Testis (tissue), 3 donors: Measurements from ENCODE around the gene MYO7A. TPM values are rescaled to one million over a fixed set of nuclear protein-coding genes. Genes with fewer than 3 reads are reported as not detected.

Source experiments
- DNase-seq: peaks from one replicate; pipeline ENCODE4 v3.0.0-alpha.2; 2019
- H3K27ac ChIP-seq, 2 donors: fragments of 200-600 bp; sonication (generic); one replicate each; pipeline ENCODE4 v1.5.1; 2019
- H3K27me3 ChIP-seq: fragments of 200-600 bp; sonication (generic); one replicate; pipeline ENCODE4 v1.5.1; 2019
- H3K36me3 ChIP-seq: fragments of 200-600 bp; sonication (generic); one replicate; pipeline ENCODE4 v1.5.1; 2017; ENCODE audit warnings: low read depth; ENCODE audit errors: missing control alignments
- H3K4me1 ChIP-seq: fragments of 200-600 bp; sonication (generic); one replicate; pipeline ENCODE4 v1.5.1; 2019
- H3K4me3 ChIP-seq, 2 donors: fragments of 200-600 bp; sonication (generic); one replicate each; pipeline ENCODE4 v1.5.1; 2017 to 2019
- H3K9me3 ChIP-seq: fragments of 200-600 bp; sonication (generic); one replicate; pipeline ENCODE4 v1.5.1; 2017
- CTCF ChIP-seq, 3 experiments: fragments of 450-650 bp in 2 of 3; fragments of 200-600 bp in 1 of 3; sonication (generic) in 1 of 3; IDR thresholded peaks; one replicate each; pipeline ENCODE4 v1.5.1; 2016 to 2019; ENCODE audit warnings: antibody characterized with exemption in 3 of 3, mild to moderate bottlenecking in 2 of 3, moderate library complexity in 1 of 3
- POLR2A ChIP-seq: fragments of 450-650 bp; IDR thresholded peaks from one replicate; pipeline ENCODE4 v1.6.1; 2017; ENCODE audit warnings: antibody characterized with exemption, mild to moderate bottlenecking, moderate library complexity
- WGBS, 2 donors: methylation state at CpG; one replicate each; pipeline ENCODE4 v1.1.5; 2018; 5-methylcytosine and 5-hydroxymethylcytosine counted together
- intact Hi-C: fragments of 100-400 bp; cut with DNase I; formaldehyde crosslinking; loops from one replicate; pipeline ENCODE4 v1.15.1; 2023; ENCODE audit warnings: low total_unique reads
- polyA plus RNA-seq: library from polyadenylated mRNA; stranded (reverse); fragments of 350-450 nt; fragmentation: Illumina TruSeq; extraction: RNeasy Lipid Tissue Mini Kit (QIAGEN cat#74804); gene quantifications from one replicate; pipeline ENCODE4 v1.2.3, GENCODE V29; 2014; ENCODE audit warnings: low read depth, low replicate concordance; ENCODE audit not compliant: insufficient read depth
- total RNA-seq, 2 donors: library from RNA; depleted of rRNA; stranded (reverse); fragments of >200 nt; gene quantifications; one replicate each; pipeline ENCODE4 v1.2.3, GENCODE V29; 2016

MYO7A gene
- total and polyA plus RNA-seq, 3 donors from 2014 or later, result 40.1 to 239 (median 161) TPM

GRCh38 chr11:77130763-77131513 lies 2.9 kb downstream of the MYO7A start:
- DNase-seq, result peak; percentile 94
- Histone ChIP-seq H3K27me3 (no peaks in the 10 kb centered on the region), H3K36me3 (no peaks in the 10 kb centered on the region), H3K4me3 (no peak overlapping the region), H3K27ac (peak overlapping the region; percentile 67 to 75), H3K4me1 (peaks cover 60% of the 10 kb centered on the region), H3K9me3 (no peaks in the 10 kb centered on the region)
- WGBS, 2 donors, result 34% methylated on average over 9 of the region's 9 CpGs; no CpG with 5 or more reads in 1 of the 2 donors
- intact Hi-C loops, result no loop called here
- no peak for TF ChIP-seq POLR2A
- no peak for TF ChIP-seq CTCF (IDR thresholded peaks at IDR 0.05)

GRCh38 chr11:77131560-77131959 lies 3.5 kb downstream of the MYO7A start:
- TF ChIP-seq POLR2A (no peak), CTCF (IDR thresholded peaks at IDR 0.05) (no peak)
- 27 to 31% methylated on average over 5 to 6 of the region's 6 CpGs for WGBS, 2 donors
- Histone ChIP-seq H3K4me3 (no peak overlapping the region), H3K4me1 (peaks cover 60% of the 10 kb centered on the region), H3K36me3 (no peaks in the 10 kb centered on the region), H3K27ac (peak overlapping the region; percentile 51 to 75), H3K9me3 (no peaks in the 10 kb centered on the region), H3K27me3 (no peaks in the 10 kb centered on the region)
- peak; percentile 45 for DNase-seq
- intact Hi-C loops, result no loop called here

- peak overlapping the region in 1 of 2 donors; percentile 10 for H3K27ac ChIP-seq
- H3K4me3 ChIP-seq, result no peak overlapping the region
- 31 to 70% methylated on average over 1 to 2 of the region's 2 CpGs for WGBS, 2 donors
- H3K4me1 ChIP-seq, result peaks cover 73% of the 10 kb centered on the region
- no peak for DNase-seq
- no peaks in the 10 kb centered on the region for H3K27me3 ChIP-seq
- H3K9me3 ChIP-seq, result no peaks in the 10 kb centered on the region
- no peaks in the 10 kb centered on the region for H3K36me3 ChIP-seq
- no peak for TF ChIP-seq POLR2A
- no peak for TF ChIP-seq CTCF (IDR thresholded peaks at IDR 0.05)
- intact Hi-C loops, result no loop called here
Measured at GRCh38 chr11:77135069-77135468, 7.0 kb downstream of the MYO7A start.

- Histone ChIP-seq H3K36me3 (no peaks in the 10 kb centered on the region), H3K4me1 (peaks cover 73% of the 10 kb centered on the region), H3K9me3 (no peaks in the 10 kb centered on the region), H3K4me3 (no peak overlapping the region), H3K27ac (no peak overlapping the region), H3K27me3 (no peaks in the 10 kb centered on the region)
- TF ChIP-seq CTCF (IDR thresholded peaks at IDR 0.05), result no peak
- TF ChIP-seq POLR2A, result no peak
- 83% methylated on average over 8 of the region's 8 CpGs for WGBS, 2 donors
- DNase-seq, result no peak
- intact Hi-C loops, result no loop called here
Measured at GRCh38 chr11:77136074-77136473, 8.0 kb downstream of the MYO7A start.
